Activated CD8-positive, alpha-beta memory T cell treated with anti-CD3 and anti-CD28 coated beads, Interleukin-2, amount 50 U/mL, for 4 hours (primary cell): ENCODE results near the gene PJVK.
"Not testable (repeated sequence)": the region's sequence is repeated elsewhere in the genome, so short reads cannot be mapped to it uniquely, and the experiment has no call there.

ENCODE experiments used
- DNase-seq: peaks from one replicate; pipeline ENCODE4 v3.0.0-alpha.2; 2020

PJVK gene

GRCh38 chr2:178450774-178451525 lies at the start of gene PJVK, which contains the start of gene PRKRA:
TSS of gene PJVK (plus strand) at chr2:178451378. CDS start at chr2:178453410, 2,032 bp downstream.
TSS of gene PRKRA (minus strand) at chr2:178451175. CDS start at chr2:178451030, 145 bp downstream.
- DNase-seq = peak; percentile 96

DNA sequence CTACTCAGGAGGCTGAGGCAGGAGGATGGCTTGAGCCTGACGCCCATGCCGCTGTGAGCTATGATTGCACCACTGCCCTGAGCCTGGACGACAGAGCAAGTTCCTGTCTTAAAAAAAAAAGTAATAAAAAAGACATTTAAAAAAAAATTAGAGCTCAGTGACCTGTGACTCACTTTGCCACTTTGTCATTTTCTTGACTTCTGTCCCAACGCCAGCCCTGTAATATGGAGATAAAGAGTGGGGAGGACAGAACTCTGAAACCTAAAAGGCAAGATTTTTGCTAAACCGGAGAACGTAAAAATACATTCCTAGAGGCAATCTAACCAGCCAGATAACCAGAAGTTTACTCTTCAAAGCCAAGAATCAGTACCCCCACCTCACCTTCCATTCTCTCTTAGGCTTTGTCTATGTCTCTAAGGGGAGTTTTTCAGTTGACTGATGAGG lies 49.2 kb upstream of the PJVK start:
- no peak for DNase-seq

DNA sequence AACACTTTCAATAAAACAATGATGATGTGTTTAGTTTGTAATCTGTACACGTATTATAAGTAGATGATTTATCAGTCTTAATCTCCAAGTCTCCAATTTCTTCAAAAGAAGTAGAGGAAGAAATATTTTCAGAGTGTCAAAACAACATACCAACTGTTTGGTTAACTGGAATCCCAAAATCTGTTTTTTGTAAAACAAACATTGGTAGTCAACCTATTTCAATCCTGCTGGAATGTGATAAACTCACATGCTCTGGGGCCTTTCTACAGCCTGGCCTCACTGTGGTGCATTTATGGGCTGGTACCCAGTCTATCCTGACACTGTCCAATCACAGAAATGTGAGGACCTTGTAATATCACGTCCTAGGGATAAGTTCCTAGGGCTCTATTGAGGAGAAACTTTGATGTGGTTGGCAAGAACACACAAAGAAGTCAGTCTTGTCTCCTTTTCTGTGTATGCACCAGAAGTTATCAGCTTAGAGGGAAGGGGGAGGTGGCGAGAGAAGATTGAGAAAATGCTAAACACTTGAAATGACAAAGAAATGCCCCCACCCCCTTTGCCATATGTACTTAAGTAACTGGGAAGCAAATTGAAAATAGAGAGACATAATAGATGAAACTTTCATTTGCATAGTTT lies 47.4 kb upstream of the PJVK start:
- no peak for DNase-seq

DNA sequence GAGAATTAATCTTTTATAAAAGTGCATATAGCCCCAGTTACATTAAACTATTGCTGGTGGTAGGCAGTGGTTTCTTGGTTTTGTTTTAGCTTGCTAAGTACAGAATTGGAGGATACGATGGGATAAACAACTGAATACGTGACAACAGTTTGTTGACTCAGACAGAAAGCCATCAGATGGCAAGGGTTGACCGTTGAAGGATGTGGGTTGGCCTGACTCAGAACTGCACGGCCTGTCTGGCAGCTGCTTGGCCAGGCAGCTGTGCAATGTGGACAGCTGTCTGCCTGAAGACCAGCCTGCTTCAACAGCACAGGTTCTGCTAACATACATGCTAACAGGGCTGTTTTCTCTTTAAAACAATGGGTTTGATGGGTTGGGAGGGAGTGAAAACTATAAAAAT lies 46.8 kb upstream of the PJVK start:
- no peak for DNase-seq

GRCh38 chr2:178409261-178409660 lies 41.9 kb upstream of the PJVK start:
- no peak for DNase-seq

GRCh38 chr2:178412047-178412446 lies 39.1 kb upstream of the PJVK start:
- no peak for DNase-seq

DNA sequence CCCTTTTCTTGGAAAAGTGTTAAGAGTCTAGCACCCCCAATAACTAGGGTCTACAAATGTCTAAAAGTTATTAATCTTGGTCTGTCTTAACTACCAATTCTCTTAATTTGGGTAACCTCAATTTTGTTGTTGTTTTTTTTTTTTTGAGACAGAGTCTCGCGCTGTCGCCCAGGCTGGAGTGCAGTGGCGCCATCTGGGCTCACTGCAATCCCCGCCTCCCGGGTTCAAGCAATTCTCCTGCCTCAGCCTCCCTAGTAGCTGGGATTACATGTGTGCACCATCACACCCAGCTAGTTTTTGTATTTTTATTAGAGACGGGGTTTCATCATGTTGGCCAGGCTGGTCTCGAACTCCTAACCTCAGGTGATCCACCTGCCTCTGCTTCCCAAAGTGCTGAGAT lies 38.7 kb upstream of the PJVK start:
- not testable (repeated sequence) for DNase-seq

- DNase-seq = peak; percentile 80
Observed at GRCh38 chr2:178413472-178414265, 37.5 kb upstream of the PJVK start.

- peak; percentile 72 for DNase-seq
Observed at GRCh38 chr2:178414266-178415247, 36.6 kb upstream of the PJVK start.

GRCh38 chr2:178415979-178416378 lies 35.2 kb upstream of the PJVK start:
- DNase-seq = no peak

DNA sequence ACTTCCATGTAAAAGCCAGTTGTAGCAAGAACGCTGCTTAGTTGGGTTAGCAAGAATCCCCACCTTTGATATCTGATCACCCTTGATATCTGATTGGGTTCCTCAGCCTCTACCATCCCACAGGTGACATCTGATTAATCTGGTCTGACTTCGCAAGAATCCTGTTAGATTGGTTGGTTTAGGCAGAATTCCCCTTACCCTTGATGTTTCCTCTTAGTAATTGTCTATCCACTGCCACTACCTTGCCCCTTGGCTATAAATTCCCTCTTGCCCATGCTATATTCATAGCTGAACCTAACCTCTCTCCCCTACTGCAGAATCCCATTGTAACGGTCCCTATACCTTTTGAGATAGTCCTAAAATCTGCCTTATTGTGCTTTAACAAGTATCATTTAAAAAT lies 33.3 kb upstream of the PJVK start:
- DNase-seq = no peak

GRCh38 chr2:178418426-178418825 lies 32.8 kb upstream of the PJVK start:
- no peak for DNase-seq

DNA sequence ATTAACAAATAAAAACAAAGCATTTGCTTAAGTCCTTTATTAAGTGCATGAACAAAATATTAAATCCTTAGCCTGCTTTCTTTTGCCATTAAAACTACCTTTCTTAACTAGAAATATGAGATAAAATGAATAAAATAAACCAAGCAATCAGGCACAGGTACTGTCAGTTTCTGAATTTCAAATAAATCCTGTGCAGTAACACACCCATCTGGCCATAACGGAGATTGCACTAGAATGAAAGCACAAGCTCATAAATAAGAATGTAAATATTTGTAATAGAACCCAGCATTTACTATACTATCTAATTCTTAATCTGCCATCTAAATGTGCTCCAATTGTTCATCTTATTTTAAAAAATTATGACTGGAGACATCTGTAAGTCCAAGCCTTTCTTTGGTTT lies 32.1 kb upstream of the PJVK start:
- DNase-seq = no peak

DNA sequence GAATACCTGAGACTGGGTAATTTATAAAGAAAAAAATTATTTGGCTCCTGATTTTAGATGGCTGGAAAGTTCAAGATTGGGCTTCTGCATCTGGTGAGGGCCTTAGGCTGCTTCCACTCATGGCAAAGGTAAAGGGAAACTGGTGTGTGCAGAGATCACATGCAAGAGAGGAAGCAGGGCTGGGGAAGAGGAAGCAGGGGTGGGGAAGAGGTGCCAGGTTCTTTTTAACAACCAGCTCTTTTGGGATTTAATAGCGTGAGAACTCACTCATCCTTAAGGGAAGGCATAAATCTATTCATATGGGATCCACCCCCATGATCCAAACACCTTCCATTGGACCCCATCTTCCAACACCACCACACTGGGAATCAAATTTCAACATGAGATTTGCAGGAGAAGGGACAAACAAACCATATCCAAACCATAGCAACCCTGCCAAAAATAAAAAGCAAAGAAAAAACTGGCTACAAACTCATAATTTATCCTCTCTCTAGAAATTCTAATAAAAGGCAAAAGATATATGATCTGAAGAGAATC lies 30.6 kb upstream of the PJVK start:
- no peak for DNase-seq

- no peak for DNase-seq
Observed at GRCh38 chr2:178422097-178422496, 29.1 kb upstream of the PJVK start.

GRCh38 chr2:178423746-178424145 lies 27.4 kb upstream of the PJVK start:
- not testable (repeated sequence) for DNase-seq

DNA sequence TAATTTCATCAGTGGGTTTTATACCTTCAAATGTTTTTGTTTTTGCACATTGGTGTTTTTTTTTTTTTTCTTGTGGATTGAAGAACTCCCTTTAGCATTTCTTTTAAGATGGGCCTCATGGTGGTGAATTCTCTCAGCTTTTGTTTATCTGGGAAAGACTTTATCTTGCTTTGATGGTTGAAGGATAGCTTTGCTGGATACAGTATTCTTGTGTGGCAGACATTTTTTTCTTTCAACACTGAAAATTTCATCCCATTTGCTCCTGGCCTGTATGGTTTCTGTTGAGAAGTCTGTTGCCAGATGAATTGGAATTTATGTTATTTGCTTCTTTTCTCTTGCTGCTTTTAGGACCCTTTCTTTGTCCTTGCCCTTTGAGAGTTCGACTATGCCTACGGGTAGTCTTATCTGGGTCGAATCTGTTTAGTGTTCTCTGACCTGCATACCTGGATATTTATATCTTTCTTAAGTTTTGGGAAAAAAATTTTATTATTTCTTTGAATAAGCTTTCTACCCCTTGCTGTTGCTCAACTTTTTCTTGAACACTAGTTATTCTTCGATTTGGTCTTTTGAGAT lies 25.8 kb upstream of the PJVK start:
- DNase-seq = no peak

DNA sequence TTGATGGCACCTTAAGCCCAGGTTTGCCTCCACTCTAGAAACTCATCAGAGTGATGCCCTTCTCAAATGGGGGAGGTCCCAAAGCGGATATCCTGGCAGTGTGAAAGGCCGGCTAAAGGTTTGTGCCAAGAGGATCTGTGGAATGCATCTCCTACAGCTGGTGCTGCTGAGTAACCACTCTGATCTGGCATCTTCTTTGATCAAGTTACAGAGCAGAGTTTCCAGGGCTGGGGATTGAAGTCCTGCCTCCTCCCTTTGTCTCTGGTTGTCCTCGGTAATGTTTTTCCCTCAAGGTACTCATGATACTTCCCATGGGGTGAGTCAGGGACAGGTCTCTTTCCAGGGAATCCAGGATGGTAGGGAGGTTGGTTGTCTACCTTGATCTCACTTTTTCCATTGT lies 24.8 kb upstream of the PJVK start:
- DNase-seq = no peak

- DNase-seq = no peak
Observed at GRCh38 chr2:178427458-178427857, 23.7 kb upstream of the PJVK start.

DNA sequence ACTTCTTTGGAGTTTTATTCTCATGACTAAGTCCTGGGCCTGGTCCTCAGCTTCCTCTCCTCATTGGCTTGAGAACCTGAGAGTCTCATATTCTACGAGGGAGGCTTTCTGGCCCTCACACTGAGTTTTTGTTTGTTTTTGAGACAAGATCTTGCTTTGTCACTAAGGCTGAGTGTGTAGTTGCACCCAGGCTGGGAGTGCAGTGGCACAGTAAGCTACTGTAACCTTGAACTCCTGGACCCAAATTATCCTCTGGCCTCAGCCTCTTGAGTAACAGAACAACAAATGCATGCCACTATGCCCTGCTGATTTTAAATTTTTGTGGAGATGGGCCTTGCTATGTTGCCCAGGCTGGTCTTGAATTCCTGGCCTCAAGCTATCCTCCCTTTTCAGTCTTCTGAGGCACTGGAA lies 22.8 kb upstream of the PJVK start:
- DNase-seq = no peak

GRCh38 chr2:178429336-178429735 lies 21.8 kb upstream of the PJVK start:
- no peak for DNase-seq

DNA sequence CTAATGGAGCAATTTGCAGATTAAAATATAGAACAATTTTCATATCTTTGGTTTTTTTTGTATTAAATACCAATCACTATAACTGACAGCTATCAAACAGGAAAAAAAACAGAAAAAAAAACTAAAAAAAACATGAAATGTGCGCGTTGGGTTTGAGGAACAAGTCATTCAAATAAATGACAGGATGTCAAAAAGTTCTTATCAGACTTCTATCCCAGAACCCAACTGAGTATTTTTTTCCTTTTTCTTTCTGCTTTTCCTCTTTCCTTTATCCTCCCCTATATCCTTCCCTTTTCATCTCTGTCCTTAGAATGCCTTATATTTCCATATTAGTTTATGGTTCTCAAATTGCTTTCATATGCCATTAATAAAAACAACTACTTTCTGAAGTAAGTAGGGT lies 14.5 kb upstream of the PJVK start:
- DNase-seq = no peak
